ENCODE data around the gene TBL1XR1. TPM values are rescaled to one million over a fixed set of nuclear protein-coding genes. Genes with fewer than 3 reads are reported as not detected.

Gene TBL1XR1
- total and polyA plus RNA-seq, 2 of the 4 experiments (the other 2 are of a cell fraction) = 25.2 to 170 TPM

- in situ Hi-C loops (cut with MboI; ENCODE audit: low sequenced_read_pairs) (no loop called here), intact Hi-C loops (cut with micrococcal nuclease) (no loop called here), dilution Hi-C loops (cut with HindIII; ENCODE audit: low sequenced_read_pairs, unreplicated experiment) (no loop called here)
- WGBS, 2 experiments (ENCODE audit: extremely low coverage in 2 of 2, insufficient read length in 1 of 2) = no CpG with 5 or more reads among the region's 2 CpGs
- Histone ChIP-seq H3K36me3 (ENCODE audit: control insufficient read depth, insufficient read depth, low read length) (no peaks in the 10 kb centered on the region), H3K4me2 (ENCODE audit: low read depth, low read length) (no peak overlapping the region), H3K23ac (ENCODE audit: low read depth, low read length) (no peak overlapping the region), H3K9me1 (ENCODE audit: insufficient read depth, low read length) (no peaks in the 10 kb centered on the region), H3K27ac (ENCODE audit: insufficient read depth, low read length) (no peak overlapping the region), H3K56ac (ENCODE audit: extremely low read depth, insufficient read depth, low read length) (no peak overlapping the region), H2AFZ (replicated peaks; ENCODE audit: low read length, poor library complexity) (no peak overlapping the region), H2BK5ac (ENCODE audit: low read depth, low read length, poor library complexity, severe bottlenecking) (no peak overlapping the region), H3K18ac (ENCODE audit: low read depth, low read length) (peak overlapping the region; percentile 1; the same call in 1 of the 2 replicates), H4K8ac (ENCODE audit: low read depth in 2 of 2, low read length in 2 of 2) (no peak overlapping the region), H3K27me3 (ENCODE audit: control insufficient read depth, insufficient read depth, low read length) (no peaks in the 10 kb centered on the region), H3K4ac (ENCODE audit: low read depth, low read length) (no peak overlapping the region), H3K9me3 (ENCODE audit: control insufficient read depth, insufficient read depth, low read length) (no peaks in the 10 kb centered on the region), H2BK15ac (ENCODE audit: low read depth, low read length) (no peak overlapping the region), H2AK9ac (replicated peaks; ENCODE audit: low read depth, low read length, poor library complexity) (no peak overlapping the region), H3K79me1 (ENCODE audit: low read depth in 1 of 2, low read length in 2 of 2) (no peaks in the 10 kb centered on the region), H3K4me1 (ENCODE audit: control insufficient read depth, insufficient read depth, low read length) (no peaks in the 10 kb centered on the region), H3K9ac (ENCODE audit: low read depth, low read length) (no peak overlapping the region), H3K14ac (replicated peaks; ENCODE audit: low read depth, low read length) (no peak overlapping the region), H4K5ac (ENCODE audit: low read depth, low read length) (peak overlapping the region; percentile 32; the same call in 1 of the 2 replicates), H4K91ac (ENCODE audit: insufficient read depth, low read depth, low read length) (no peak overlapping the region), H2AK5ac (ENCODE audit: low read depth, low read length) (0 out of 2 replicates have a peak overlapping the region, but pooled peaks have one; percentile 5), H2BK120ac (ENCODE audit: low read depth, low read length) (no peak overlapping the region), H2BK20ac (ENCODE audit: low read depth, low read length) (no peak overlapping the region), H3K4me3 (ENCODE audit: insufficient read depth, low read depth, low read length) (no peak overlapping the region), H4K20me1 (ENCODE audit: insufficient read depth, low read length) (no peaks in the 10 kb centered on the region)
- ChIA-PET POLR2A (ENCODE audit: unreplicated experiment) (no interaction called here), CTCF (no interaction called here)
- no peak for TF ChIP-seq RAD21 (IDR thresholded peaks at IDR 0.05; ENCODE audit: low read length)
- no peak for TF ChIP-seq MAFK (IDR thresholded peaks at IDR 0.05; ENCODE audit: low read depth, low read length)
- TF ChIP-seq MXI1 (IDR thresholded peaks at IDR 0.05; ENCODE audit: borderline replicate concordance, low read depth, low read length) = no peak
- TF ChIP-seq NFE2L2 (IDR thresholded peaks at IDR 0.05; ENCODE audit: low read depth, low read length) = no peak
- no peak for TF ChIP-seq CEBPB (IDR thresholded peaks at IDR 0.05; ENCODE audit: low read depth, low read length)
- no peak for TF ChIP-seq MAZ (IDR thresholded peaks at IDR 0.05; ENCODE audit: borderline replicate concordance, low read depth, low read length)
- TF ChIP-seq ELK1 (IDR thresholded peaks at IDR 0.05; ENCODE audit: borderline replicate concordance, low read depth, low read length) = no peak
- TF ChIP-seq SMC3 (IDR thresholded peaks at IDR 0.05; ENCODE audit: low read depth, low read length) = no peak
- no peak for TF ChIP-seq CTCF (conservative IDR thresholded peaks at IDR 0.05; ENCODE audit: low read depth, low read length)
- no peak for TF ChIP-seq RCOR1 (IDR thresholded peaks at IDR 0.05; ENCODE audit: insufficient replicate concordance, low read length)
- no peak for TF ChIP-seq RFX5 (IDR thresholded peaks at IDR 0.05; ENCODE audit: low read depth, low read length)
- no peak for TF ChIP-seq POLR2A (IDR thresholded peaks at IDR 0.05; ENCODE audit: low read depth, low read length)
- no TSS peak for BruUV-seq (replicated peaks)
- DNase-seq (peak; percentile 52), ATAC-seq (ENCODE audit: low read depth) (no peak; the same call in 1 of the 2 replicates)
Measured at GRCh38 chr3:177236704-177237103, 39.4 kb upstream of the TBL1XR1 start.

Data from IMR-90 (cell line).